Activated B cell treated with CpG ODN at 0.5 μM for 24 hours (primary cell): ENCODE measurements around the gene PHF2. TPM values are rescaled to one million over a fixed set of nuclear protein-coding genes. Genes with fewer than 3 reads are reported as not detected.

Experiments used
- ATAC-seq: fragments of 200-7000 bp; cut with Tn5 transposase; one replicate; pipeline ENCODE4 v1.10.0; 2021; ENCODE audit warnings: low read depth, mild to moderate bottlenecking, moderate library complexity
- CTCF ChIA-PET: fragments of 350-600 bp; sonication (Branson Sonifier 250); formaldehyde crosslinking; loops from one replicate; lab custom pipeline; 2021; ENCODE audit warnings: antibody characterized with exemption; lab: Charles Lee
- POLR2A ChIA-PET: fragments of 350-600 bp; sonication (Branson Sonifier 250); formaldehyde crosslinking; loops from one replicate; lab custom pipeline; 2021; ENCODE audit warnings: antibody characterized with exemption; lab: Charles Lee
- DNase-seq: peaks from one replicate; pipeline ENCODE4 v3.0.0; 2022
- H3K27ac Mint-ChIP-seq: one replicate; pipeline ENCODE4 v1.8.0; 2020; ENCODE audit warnings: mixed read lengths
- H3K27me3 Mint-ChIP-seq: one replicate; pipeline ENCODE4 v1.8.0; 2021; ENCODE audit warnings: mixed read lengths
- H3K36me3 Mint-ChIP-seq: one replicate; pipeline ENCODE4 v1.8.0; 2021; ENCODE audit warnings: low read depth, mixed read lengths
- H3K4me1 Mint-ChIP-seq: one replicate; pipeline ENCODE4 v1.8.0; 2021; ENCODE audit warnings: mixed read lengths
- H3K4me3 Mint-ChIP-seq: one replicate; pipeline ENCODE4 v1.8.0; 2020; ENCODE audit warnings: mild to moderate bottlenecking, mixed read lengths
- H3K9me3 Mint-ChIP-seq: one replicate; pipeline ENCODE4 v1.8.0; 2020; ENCODE audit warnings: mixed read lengths
- CTCF ChIP-seq: fragments of 200-600 bp; IDR thresholded peaks from one replicate; pipeline ENCODE4 v1.8.0; 2022; ENCODE audit warnings: antibody characterized with exemption, mild to moderate bottlenecking
- intact Hi-C: fragments of 100-400 bp; cut with micrococcal nuclease; formaldehyde crosslinking; loops from one replicate; pipeline ENCODE4 v1.15.1; 2024
- total RNA-seq: library from RNA; stranded (reverse); gene quantifications from 2 replicates; pipeline ENCODE4 v1.2.3, GENCODE V29; 2022

Gene PHF2
- total RNA-seq, 1 donor from 2014 or later = 18.2 TPM

DNA sequence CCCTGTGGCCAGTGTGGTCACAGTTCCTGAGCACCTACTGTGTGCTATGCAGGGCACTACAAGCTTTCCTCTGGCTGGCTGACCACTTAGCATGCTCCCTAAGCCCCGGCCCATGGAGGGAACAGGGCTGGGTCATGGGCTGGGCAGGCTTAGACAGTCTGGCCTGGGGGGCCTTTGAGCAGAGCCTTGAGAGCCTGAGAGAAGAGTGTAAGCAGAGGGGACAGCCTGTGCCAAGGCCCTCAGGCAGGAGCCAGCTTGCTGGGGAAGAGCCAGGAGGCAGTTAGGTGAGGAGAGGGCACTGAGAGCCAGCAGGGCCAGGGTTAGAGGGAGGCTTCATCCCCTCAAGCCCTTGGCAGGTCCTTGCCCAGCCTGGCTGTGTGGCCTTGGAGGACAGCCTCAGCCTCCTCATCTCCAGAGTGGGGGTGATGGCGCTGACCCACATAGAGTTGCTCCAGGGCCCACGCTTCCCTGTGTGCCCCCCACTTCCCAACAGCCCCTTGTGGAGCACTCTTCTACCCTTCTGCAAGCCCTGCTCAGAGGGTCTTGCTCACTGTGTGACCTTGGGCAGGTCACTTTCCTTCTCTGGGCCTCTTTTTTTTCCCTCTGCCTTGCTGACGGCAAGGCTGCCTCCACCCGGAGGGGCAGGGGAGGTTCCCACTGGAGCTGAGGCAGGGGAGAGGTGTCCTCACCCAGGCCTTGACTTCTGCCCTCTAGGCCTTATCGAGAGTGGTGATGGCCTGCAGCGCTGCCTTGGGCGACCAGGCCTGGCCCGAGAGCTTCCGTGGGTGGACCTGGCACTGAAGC, 107.1 kb downstream of the PHF2 start:
- peaks cover 12% of the 10 kb centered on the region for H3K27me3 Mint-ChIP-seq
- no peak overlapping the region for H3K27ac Mint-ChIP-seq
- H3K4me1 Mint-ChIP-seq = no peaks in the 10 kb centered on the region
- ChIA-PET CTCF (interaction anchor here (0.6 to 3.6 kb wide), 3 partner anchors 276 to 530 kb away, joined by 3 to 35 read pairs (median 3); no protein-coding TSS in a partner anchor), POLR2A (no interaction called here)
- peak; percentile 10 for DNase-seq
- H3K36me3 Mint-ChIP-seq = no peaks in the 10 kb centered on the region
- ATAC-seq = no peak
- H3K4me3 Mint-ChIP-seq = no peak overlapping the region
- intact Hi-C loops = no loop called here
- TF ChIP-seq CTCF = no peak
- H3K9me3 Mint-ChIP-seq = peaks cover 3% of the 10 kb centered on the region

GRCh38 chr9:93684161-93684765, 107.9 kb downstream of the PHF2 start:
- ATAC-seq = no peak

GRCh38 chr9:93684806-93685543, 108.6 kb downstream of the PHF2 start:
- Mint-ChIP-seq H3K36me3 (no peaks in the 10 kb centered on the region), H3K27me3 (peaks cover 12% of the 10 kb centered on the region), H3K4me1 (no peaks in the 10 kb centered on the region), H3K4me3 (no peak overlapping the region), H3K9me3 (peaks cover 9% of the 10 kb centered on the region), H3K27ac (no peak overlapping the region)
- DNase-seq = no peak
- no peak for ATAC-seq
- ChIA-PET POLR2A (no interaction called here), CTCF (interaction anchor here (1.5 kb wide), 1 partner anchor 277 kb away, joined by 3 read pairs; no protein-coding TSS in a partner anchor)
- intact Hi-C loops = no loop called here
- TF ChIP-seq CTCF = no peak

More at GRCh38 chr9:93684161-93684765, 107.9 kb downstream of the PHF2 start:
- Mint-ChIP-seq H3K9me3 (peaks cover 7% of the 10 kb centered on the region), H3K4me1 (no peaks in the 10 kb centered on the region), H3K36me3 (no peaks in the 10 kb centered on the region), H3K27ac (no peak overlapping the region), H3K4me3 (no peak overlapping the region), H3K27me3 (peaks cover 12% of the 10 kb centered on the region)
- intact Hi-C loops = no loop called here
- DNase-seq = peak; percentile 4
- POLR2A ChIA-PET = no interaction called here
- CTCF ChIA-PET = no interaction called here
- no peak for TF ChIP-seq CTCF

- Mint-ChIP-seq H3K9me3 (peaks cover 20% of the 10 kb centered on the region), H3K4me3 (no peak overlapping the region), H3K4me1 (no peaks in the 10 kb centered on the region), H3K36me3 (no peaks in the 10 kb centered on the region), H3K27me3 (peaks cover 13% of the 10 kb centered on the region), H3K27ac (no peak overlapping the region)
- ATAC-seq = no peak
- ChIA-PET CTCF (interaction anchor here (1.5 kb wide), 2 partner anchors 273 to 276 kb away, joined by 3 read pairs; no protein-coding TSS in a partner anchor), POLR2A (no interaction called here)
- intact Hi-C loops = no loop called here
- TF ChIP-seq CTCF = no peak
- no peak for DNase-seq
These were observed 109.9 kb downstream of the PHF2 start for GRCh38 chr9:93686127-93686879.
